Keratinocyte (primary cell): Measurements from ENCODE around the gene FOXM1. TPM values are rescaled to one million over a fixed set of nuclear protein-coding genes. Genes with fewer than 3 reads are reported as not detected.

Experiments
- DNase-seq: peaks from one replicate; pipeline ENCODE4 v3.0.0-alpha.2; 2011; ENCODE audit warnings: low read depth, missing footprints, low spot score
- FAIRE-seq: peaks from 2 replicates; lab custom pipeline; 2011; peaks lifted over from hg19 to GRCh38; lab: Jason Lieb, UNC
- H2AFZ ChIP-seq: 2 replicates; pipeline ENCODE4 v1.6.0; 2012; ENCODE audit warnings: low read length, control low read depth, inconsistent platforms; ENCODE audit not compliant: control insufficient read depth
- H3K27ac ChIP-seq: 2 replicates; pipeline ENCODE4 v1.5.1; 2011; ENCODE audit warnings: low read length; ENCODE audit not compliant: control insufficient read depth, insufficient read depth
- H3K27me3 ChIP-seq: 3 replicates; pipeline ENCODE4 v1.6.0; 2011; ENCODE audit warnings: low read length; ENCODE audit not compliant: control insufficient read depth, insufficient read depth; ENCODE audit errors: extremely low read depth
- H3K36me3 ChIP-seq, 2 experiments: 2 replicates in 1 of 2; 3 replicates in 1 of 2; pipeline ENCODE4 v1.5.1; 2011; ENCODE audit warnings: low read length in 2 of 2, mild to moderate bottlenecking in 1 of 2; ENCODE audit not compliant: control insufficient read depth in 2 of 2, insufficient read depth in 2 of 2; ENCODE audit errors: extremely low read depth in 1 of 2
- H3K4me1 ChIP-seq: 3 replicates; pipeline ENCODE4 v1.5.1; 2011; ENCODE audit warnings: low read length; ENCODE audit not compliant: control insufficient read depth, insufficient read depth; ENCODE audit errors: extremely low read depth
- H3K4me2 ChIP-seq: 3 replicates; pipeline ENCODE4 v1.6.0; 2011; ENCODE audit warnings: low read depth, low read length; ENCODE audit not compliant: control insufficient read depth, insufficient read depth; ENCODE audit errors: extremely low read depth
- H3K4me3 ChIP-seq, 3 experiments: fragments of 200-600 bp in 1 of 3; sonication (generic) in 1 of 3; 2 replicates in 2 of 3; 3 replicates in 1 of 3; pipeline ENCODE4 v1.5.1; 2011 to 2016; ENCODE audit warnings: low read length in 3 of 3, mild to moderate bottlenecking in 3 of 3, control low read depth in 2 of 3, inconsistent platforms in 1 of 3, low read depth in 1 of 3, mixed read lengths in 1 of 3, mixed run types in 1 of 3, moderate library complexity in 1 of 3; ENCODE audit not compliant: control insufficient read depth in 2 of 3, insufficient read depth in 2 of 3; ENCODE audit errors: extremely low read depth in 1 of 3
- H3K79me2 ChIP-seq: 2 replicates; pipeline ENCODE4 v1.6.0; 2012; ENCODE audit warnings: low read length; ENCODE audit not compliant: control insufficient read depth, insufficient read depth
- H3K9ac ChIP-seq: 3 replicates; pipeline ENCODE4 v1.6.0; 2011; ENCODE audit warnings: low read length; ENCODE audit not compliant: control insufficient read depth, insufficient read depth; ENCODE audit errors: extremely low read depth
- H3K9me1 ChIP-seq: 3 replicates; pipeline ENCODE4 v1.6.0; 2011; ENCODE audit warnings: low read length; ENCODE audit not compliant: control insufficient read depth, insufficient read depth; ENCODE audit errors: extremely low read depth
- H3K9me3 ChIP-seq: 2 replicates; pipeline ENCODE4 v1.5.1; 2012; ENCODE audit warnings: low read depth, low read length; ENCODE audit not compliant: control insufficient read depth
- H4K20me1 ChIP-seq: 3 replicates; pipeline ENCODE4 v1.6.0; 2011; ENCODE audit warnings: low read length; ENCODE audit not compliant: control insufficient read depth, insufficient read depth; ENCODE audit errors: extremely low read depth
- CTCF ChIP-seq, 3 experiments: IDR thresholded peaks in 1 of 3; conservative IDR thresholded peaks in 1 of 3; optimal IDR thresholded peaks in 1 of 3; 2 replicates in 2 of 3; 3 replicates in 1 of 3; pipeline versions ENCODE3 to v1.5.1; 2011; ENCODE audit warnings: low read length in 3 of 3, mild to moderate bottlenecking in 3 of 3, moderate library complexity in 2 of 3, control low read depth in 1 of 3, inconsistent platforms in 1 of 3; ENCODE audit not compliant: insufficient read depth in 2 of 3; ENCODE audit errors: extremely low read depth in 1 of 3
- EZH2 ChIP-seq: IDR thresholded peaks from one replicate; pipeline ENCODE4 v1.6.1; 2012; ENCODE audit warnings: inconsistent platforms, mild to moderate bottlenecking, low read length, moderate library complexity
- dilution Hi-C: fragments of 300-500 bp; cut with MboI; formaldehyde crosslinking; loops from one replicate; pipeline ENCODE4 v1.7.0; 2020; ENCODE audit warnings: low sequenced_read_pairs; ENCODE audit not compliant: extremely low pct_ligation_motif_present
- polyA plus RNA-seq, 5 experiments: library from polyadenylated mRNA; depleted of rRNA in 3 of 5; stranded (reverse) in 3 of 5; stranded (forward) in 1 of 5; unstranded in 1 of 5; fragments of >200 nt; gene quantifications; 1 replicate in 1 of 5; 2 replicates in 3 of 5; 3 replicates in 1 of 5; pipeline versions ENCODE4 v1.2.1 to v1.2.3, GENCODE V29; 2011 to 2012; ENCODE audit warnings: missing spikeins in 2 of 5, low read depth in 1 of 5, low replicate concordance in 1 of 5

FOXM1 gene
- polyA plus RNA-seq, 1 donor (not counting 4 experiments of a cell fraction or from before 2014, with no cell fraction given), result 9.0 TPM

- Histone ChIP-seq H2AFZ (no peak overlapping the region), H4K20me1 (no peaks in the 10 kb centered on the region), H3K9me3 (no peaks in the 10 kb centered on the region), H3K27ac (no peak overlapping the region), H3K9ac (no peak overlapping the region), H3K4me3 (no peak overlapping the region), H3K79me2 (no peaks in the 10 kb centered on the region), H3K4me2 (no peak overlapping the region), H3K27me3 (no peaks in the 10 kb centered on the region), H3K4me1 (no peaks in the 10 kb centered on the region), H3K9me1 (no peaks in the 10 kb centered on the region), H3K36me3 (peaks cover 0 to 13% of the 10 kb centered on the region in 2 experiments)
- dilution Hi-C loops, result no loop called here
- FAIRE-seq (no peak), DNase-seq (no peak)
- TF ChIP-seq CTCF (optimal IDR thresholded peaks at IDR 0.05 in 1 of 3, IDR thresholded peaks at IDR 0.05 in 1 of 3, conservative IDR thresholded peaks at IDR 0.05 in 1 of 3; ENCODE audit: extremely low read depth in 1 of 3, insufficient read depth in 2 of 3, low read length in 3 of 3), result no peak
- TF ChIP-seq EZH2, result no peak
These were observed 18.6 kb downstream of the FOXM1 start for GRCh38 chr12:2858334-2858733.

- no peak overlapping the region for H3K9ac ChIP-seq
- no peak overlapping the region for H3K4me3 ChIP-seq
- H3K9me1 ChIP-seq, result no peaks in the 10 kb centered on the region
- H2AFZ ChIP-seq, result no peak overlapping the region
- H4K20me1 ChIP-seq, result no peaks in the 10 kb centered on the region
- H3K9me3 ChIP-seq, result no peaks in the 10 kb centered on the region
- FAIRE-seq (no peak), DNase-seq (no peak)
- dilution Hi-C loops, result no loop called here
- H3K79me2 ChIP-seq, result no peaks in the 10 kb centered on the region
- no peaks in the 10 kb centered on the region for H3K27me3 ChIP-seq
- H3K4me2 ChIP-seq, result no peak overlapping the region
- TF ChIP-seq CTCF (optimal IDR thresholded peaks at IDR 0.05 in 1 of 3, IDR thresholded peaks at IDR 0.05 in 1 of 3, conservative IDR thresholded peaks at IDR 0.05 in 1 of 3; ENCODE audit: extremely low read depth in 1 of 3, insufficient read depth in 2 of 3, low read length in 3 of 3), result no peak
- no peak for TF ChIP-seq EZH2
- peaks cover 0 to 8% of the 10 kb centered on the region in 2 experiments for H3K36me3 ChIP-seq
- H3K4me1 ChIP-seq, result no peaks in the 10 kb centered on the region
- no peak overlapping the region for H3K27ac ChIP-seq
These were observed 19.4 kb downstream of the FOXM1 start for GRCh38 chr12:2857576-2857975.
